A673 (cell line): ENCODE results near the gene UGP2. TPM values are rescaled to one million over a fixed set of nuclear protein-coding genes. Genes with fewer than 3 reads are reported as not detected.

Experiments used
- Bru-seq: library from RNA; stranded (reverse); fragments of 400-500 nt; gene quantifications from one replicate; lab custom pipeline; 2021; lab: Mats Ljungman, UMichigan
- BruChase-seq, 2 experiments: library from RNA; stranded (reverse); fragments of 400-500 nt; gene quantifications; one replicate each; lab custom pipeline; 2021; lab: Mats Ljungman, UMichigan
- BruUV-seq: library from RNA; stranded (reverse); fragments of 400-500 nt; replicated peaks from 2 replicates; lab custom pipeline; 2021; lab: Mats Ljungman, UMichigan
- CTCF ChIA-PET: fragments of 300-600 bp; sonication (Branson Sonifier 250); formaldehyde crosslinking; loops from one replicate; lab custom pipeline; 2022; ENCODE audit warnings: antibody characterized with exemption; lab: Charles Lee
- POLR2A ChIA-PET: fragments of 300-600 bp; sonication (Branson Sonifier 250); formaldehyde crosslinking; loops from one replicate; lab custom pipeline; 2022; ENCODE audit warnings: antibody characterized with exemption; ENCODE audit not compliant: low non-redundant PET; lab: Charles Lee
- DNase-seq: peaks from one replicate; pipeline ENCODE4 v3.0.0-alpha.2; 2015; ENCODE audit warnings: low spot score
- H3K27ac ChIP-seq: fragments of 200-600 bp; sonication (generic); 2 replicates; pipeline ENCODE4 v1.5.1; 2016; ENCODE audit warnings: mixed run types, low read depth, mild to moderate bottlenecking, mixed read lengths, antibody characterized with exemption, low read length; ENCODE audit not compliant: poor library complexity, severe bottlenecking
- H3K27me3 ChIP-seq: fragments of 200-600 bp; sonication (generic); replicated peaks from 2 replicates; pipeline ENCODE4 v1.6.1; 2017; ENCODE audit warnings: mixed run types, low read depth, mild to moderate bottlenecking, mixed read lengths, antibody characterized with exemption, low read length; ENCODE audit not compliant: insufficient read depth, poor library complexity
- H3K36me3 ChIP-seq: fragments of 200-600 bp; sonication (generic); 2 replicates; pipeline ENCODE4 v1.6.1; 2016; ENCODE audit warnings: mixed run types, mild to moderate bottlenecking, mixed read lengths, antibody characterized with exemption, low read length; ENCODE audit not compliant: insufficient read depth, poor library complexity, severe bottlenecking
- H3K4me1 ChIP-seq: fragments of 200-600 bp; sonication (generic); 2 replicates; pipeline ENCODE4 v1.6.1; 2017; ENCODE audit warnings: mixed run types, mild to moderate bottlenecking, mixed read lengths, antibody characterized with exemption, low read length; ENCODE audit not compliant: insufficient read depth, poor library complexity, severe bottlenecking
- H3K4me3 ChIP-seq: fragments of 200-600 bp; sonication (generic); 2 replicates; pipeline ENCODE4 v1.5.1; 2016; ENCODE audit warnings: low read depth, mixed run types, mild to moderate bottlenecking, mixed read lengths, low read length; ENCODE audit not compliant: poor library complexity, severe bottlenecking
- H3K9me3 ChIP-seq: fragments of 200-600 bp; sonication (generic); 2 replicates; pipeline ENCODE4 v1.6.1; 2016; ENCODE audit warnings: mixed run types, low read depth, mild to moderate bottlenecking, mixed read lengths, antibody characterized with exemption, low read length; ENCODE audit not compliant: poor library complexity, severe bottlenecking
- CTCF ChIP-seq: fragments of 300-800, 200-600 bp; sonication (generic); conservative IDR thresholded peaks from 2 replicates; pipeline ENCODE4 v1.5.1; 2017; ENCODE audit warnings: low read depth, mild to moderate bottlenecking, antibody characterized with exemption, low read length, moderate library complexity, mixed read lengths
- EZH2 ChIP-seq: fragments of 200-600 bp; sonication (generic); IDR thresholded peaks from 2 replicates; pipeline ENCODE4 v1.6.1; 2017; ENCODE audit warnings: borderline replicate concordance, low read depth, mild to moderate bottlenecking, mixed read lengths, antibody characterized with exemption, low read length; ENCODE audit not compliant: poor library complexity, severe bottlenecking
- intact Hi-C: fragments of 100-400 bp; cut with micrococcal nuclease; formaldehyde crosslinking; loops from one replicate; pipeline ENCODE4 v1.10.0; 2022; ENCODE audit not compliant: unreplicated experiment
- long read RNA-seq: library from polyadenylated mRNA; stranded (forward); transcript quantifications from one replicate; pipeline ENCODE4 v2.0.0, GENCODE V29; 2022
- total RNA-seq: library from RNA; stranded (reverse); gene quantifications from 2 replicates; pipeline ENCODE4 v1.2.3, GENCODE V29; 2021

UGP2 gene
- total RNA-seq: 60.3 and 70.4 TPM in 2 replicates
- percentile 82 among the genes with signal in this experiment for Bru-seq, nascent RNA
- percentile 75 among the genes with signal in this experiment for BruChase-seq, experiment 1, labeled RNA remaining after a 2-hour chase
- percentile 75 among the genes with signal in this experiment for BruChase-seq, experiment 2, labeled RNA remaining after a 6-hour chase
- long read RNA-seq, transcript UGP2-201 (10 exons, 2,338 nt): minor isoform, 13 of 78 reads
- long read RNA-seq, transcript UGP2-202 (10 exons, 2,136 nt): major isoform, 49 of 78 reads
- long read RNA-seq, partial matches to known transcripts: 4 of 78 reads
- long read RNA-seq, other reads (novel, unspliced or antisense): 12 of 78 reads

GRCh38 chr2:63841254-63842022 lies at the start of gene UGP2:
Gene UGP2 (plus strand): TSS chr2:63841896. CDS start chr2:63842186, 290 bp downstream.
- Histone ChIP-seq H3K27me3 (no peaks in the 10 kb centered on the region), H3K36me3 (no peaks in the 10 kb centered on the region), H3K4me1 (peaks cover 12% of the 10 kb centered on the region), H3K4me3 (peak within 1 kb of the TSS; percentile 93), H3K9me3 (no peaks in the 10 kb centered on the region), H3K27ac (peak within 1 kb of the TSS; percentile 90)
- intact Hi-C loops: loop anchor here (5.0 kb wide), 2 partner anchors 144 to 254 kb away; partner anchors contain the start of genes MDH1 and WDPCP
- peak; percentile 88 for DNase-seq
- TF ChIP-seq CTCF (peak; percentile 52), EZH2 (no peak)
- BruUV-seq: no TSS peak
- ChIA-PET POLR2A (no interaction called here), CTCF (no interaction called here)

GRCh38 chr2:63792530-63792929 lies 49.2 kb upstream of the UGP2 start:
- Histone ChIP-seq H3K36me3 (no peaks in the 10 kb centered on the region), H3K27ac (no peak overlapping the region), H3K4me1 (no peaks in the 10 kb centered on the region), H3K9me3 (no peaks in the 10 kb centered on the region), H3K4me3 (no peak overlapping the region), H3K27me3 (no peaks in the 10 kb centered on the region)
- no peak for TF ChIP-seq EZH2
- TF ChIP-seq CTCF: no peak
- BruUV-seq: no TSS peak
- ChIA-PET POLR2A (interaction anchor here (0.6 kb wide), 1 partner anchor 328 kb away, joined by 4 read pairs; no protein-coding TSS in a partner anchor), CTCF (no interaction called here)
- peak; percentile 23 for DNase-seq
- intact Hi-C loops: no loop called here

- intact Hi-C loops: no loop called here
These were observed 45.3 kb upstream of the UGP2 start for GRCh38 chr2:63796366-63796765.

More at GRCh38 chr2:63796366-63796765, 45.3 kb upstream of the UGP2 start:
- Histone ChIP-seq H3K27me3 (no peaks in the 10 kb centered on the region), H3K4me3 (no peak overlapping the region), H3K27ac (no peak overlapping the region), H3K4me1 (no peaks in the 10 kb centered on the region), H3K9me3 (no peaks in the 10 kb centered on the region), H3K36me3 (no peaks in the 10 kb centered on the region)
- POLR2A ChIA-PET: no interaction called here
- CTCF ChIA-PET: no interaction called here
- BruUV-seq: no TSS peak
- TF ChIP-seq CTCF (no peak), EZH2 (no peak)
- DNase-seq: no peak
